GM12892 (cell line): ENCODE data around the gene GCFC2.

Experiments used
- POLR2AphosphoS5 ChIP-seq: IDR thresholded peaks from 2 replicates; pipeline ENCODE4 v1.6.1; 2011; ENCODE audit warnings: low read depth, low read length, control low read depth
- TAF1 ChIP-seq: IDR thresholded peaks from 2 replicates; pipeline ENCODE4 v1.6.1; 2011; ENCODE audit warnings: low read depth, mild to moderate bottlenecking, control low read depth, low read length, borderline replicate concordance

GRCh38 chr2:75688196-75688595, 22.5 kb downstream of the GCFC2 start:
- TF ChIP-seq POLR2AphosphoS5 (no peak), TAF1 (no peak)
